H9 (cell line): ENCODE results near the gene CFAP100. TPM values are rescaled to one million over a fixed set of nuclear protein-coding genes. Genes with fewer than 3 reads are reported as not detected.

Source experiments
- DNase-seq: peaks from one replicate; pipeline ENCODE4 v3.0.0-alpha.2; 2017
- H2AFZ ChIP-seq: one replicate; pipeline ENCODE4 v1.6.1; 2013; ENCODE audit warnings: mild to moderate bottlenecking, low read length, control low read depth, moderate library complexity
- H2AK5ac ChIP-seq: 2 replicates; pipeline ENCODE4 v1.6.1; 2013; ENCODE audit warnings: low read length, control low read depth, mixed read lengths; ENCODE audit not compliant: insufficient read length
- H2BK120ac ChIP-seq: one replicate; pipeline ENCODE4 v1.6.1; 2013; ENCODE audit warnings: low read depth, mild to moderate bottlenecking, low read length, control low read depth, inconsistent platforms; ENCODE audit not compliant: poor library complexity, severe bottlenecking
- H2BK12ac ChIP-seq: 2 replicates; pipeline ENCODE4 v1.6.1; 2013; ENCODE audit warnings: low read length, control low read depth, mixed read lengths, low read depth; ENCODE audit not compliant: insufficient read length
- H2BK15ac ChIP-seq: 2 replicates; pipeline ENCODE4 v1.6.1; 2013; ENCODE audit warnings: low read depth, low read length, control low read depth
- H2BK20ac ChIP-seq: one replicate; pipeline ENCODE4 v1.6.1; 2013; ENCODE audit warnings: low read depth, mild to moderate bottlenecking, low read length, control low read depth, inconsistent platforms; ENCODE audit not compliant: poor library complexity, severe bottlenecking
- H2BK5ac ChIP-seq: 2 replicates; pipeline ENCODE4 v1.6.1; 2013; ENCODE audit warnings: low read length, control low read depth, mixed read lengths; ENCODE audit not compliant: insufficient read length
- H3K14ac ChIP-seq: 2 replicates; pipeline ENCODE4 v1.6.1; 2013; ENCODE audit warnings: low read length, control low read depth; ENCODE audit not compliant: insufficient read depth
- H3K18ac ChIP-seq: 2 replicates; pipeline ENCODE4 v1.6.1; 2013; ENCODE audit warnings: low read depth, mild to moderate bottlenecking, mixed read lengths, low read length, control low read depth; ENCODE audit not compliant: insufficient read length
- H3K23ac ChIP-seq: 2 replicates; pipeline ENCODE4 v1.6.1; 2013; ENCODE audit warnings: low read length, control low read depth, mixed read lengths, low read depth; ENCODE audit not compliant: insufficient read length
- H3K23me2 ChIP-seq: 2 replicates; pipeline ENCODE4 v1.6.1; 2013; ENCODE audit warnings: low read depth, mild to moderate bottlenecking, mixed read lengths, low read length, control low read depth; ENCODE audit not compliant: insufficient read length, poor library complexity, severe bottlenecking
- H3K27ac ChIP-seq: 2 replicates; pipeline ENCODE4 v1.5.1; 2013; ENCODE audit warnings: low read length, control low read depth, mixed read lengths, low read depth; ENCODE audit not compliant: insufficient read length
- H3K27me3 ChIP-seq: 2 replicates; pipeline ENCODE4 v1.6.1; 2013; ENCODE audit warnings: low read length, control low read depth, inconsistent platforms; ENCODE audit not compliant: insufficient read depth
- H3K4ac ChIP-seq: 2 replicates; pipeline ENCODE4 v1.6.1; 2013; ENCODE audit warnings: low read depth, mild to moderate bottlenecking, control low read depth, inconsistent platforms, low read length, moderate library complexity
- H3K4me1 ChIP-seq: 2 replicates; pipeline ENCODE4 v1.6.1; 2013; ENCODE audit warnings: low read length, control low read depth, inconsistent platforms; ENCODE audit not compliant: insufficient read depth
- H3K4me2 ChIP-seq: 2 replicates; pipeline ENCODE4 v1.6.1; 2013; ENCODE audit warnings: low read length, control low read depth, mixed read lengths; ENCODE audit not compliant: insufficient read length, insufficient read depth
- H3K56ac ChIP-seq: 2 replicates; pipeline ENCODE4 v1.6.1; 2013; ENCODE audit warnings: low read depth, mild to moderate bottlenecking, mixed read lengths, low read length, control low read depth; ENCODE audit not compliant: insufficient read length
- H3K79me1 ChIP-seq: 2 replicates; pipeline ENCODE4 v1.6.1; 2013; ENCODE audit warnings: low read depth, mild to moderate bottlenecking, moderate library complexity, low read length, control low read depth, inconsistent platforms; ENCODE audit not compliant: insufficient read depth, poor library complexity, severe bottlenecking
- H3K79me2 ChIP-seq: 2 replicates; pipeline ENCODE4 v1.6.1; 2013; ENCODE audit warnings: low read length, control low read depth, inconsistent platforms; ENCODE audit not compliant: insufficient read depth
- H3K9ac ChIP-seq: 2 replicates; pipeline ENCODE4 v1.6.1; 2013; ENCODE audit warnings: low read length, control low read depth, mixed read lengths; ENCODE audit not compliant: insufficient read length; ENCODE audit errors: extremely low read depth
- H3K9me3 ChIP-seq: one replicate; pipeline ENCODE4 v1.6.1; 2013; ENCODE audit warnings: low read depth, low read length, inconsistent platforms; ENCODE audit not compliant: control insufficient read depth
- H3T11ph ChIP-seq: one replicate; pipeline ENCODE4 v1.6.1; 2013; ENCODE audit warnings: mild to moderate bottlenecking, low read length, control low read depth, inconsistent platforms
- H4K20me1 ChIP-seq: one replicate; pipeline ENCODE4 v1.6.1; 2013; ENCODE audit not compliant: control insufficient read depth, insufficient read length, insufficient read depth
- H4K5ac ChIP-seq: 2 replicates; pipeline ENCODE4 v1.6.1; 2013; ENCODE audit warnings: low read depth, mild to moderate bottlenecking, mixed read lengths, low read length, control low read depth; ENCODE audit not compliant: insufficient read length
- H4K8ac ChIP-seq: replicated peaks from 2 replicates; pipeline ENCODE4 v1.6.1; 2013; ENCODE audit warnings: low read length, control low read depth, mixed read lengths, low read depth; ENCODE audit not compliant: insufficient read length
- H4K91ac ChIP-seq: 2 replicates; pipeline ENCODE4 v1.6.1; 2013; ENCODE audit warnings: low read depth, mild to moderate bottlenecking, moderate library complexity, mixed read lengths, low read length, control low read depth; ENCODE audit not compliant: insufficient read length
- H3K27ac Mint-ChIP-seq, 3 experiments: 2 replicates in 2 of 3; 3 replicates in 1 of 3; pipeline ENCODE4 v1.8.0; 2020 to 2021; ENCODE audit warnings: mixed read lengths in 3 of 3, mild to moderate bottlenecking in 1 of 3, moderate library complexity in 1 of 3
- H3K27me3 Mint-ChIP-seq: 2 replicates; pipeline ENCODE4 v1.8.0; 2021; ENCODE audit warnings: low read depth, mild to moderate bottlenecking, moderate library complexity, mixed read lengths
- H3K36me3 Mint-ChIP-seq, 3 experiments: 2 replicates in 2 of 3; 3 replicates in 1 of 3; pipeline ENCODE4 v1.8.0; 2020 to 2021; ENCODE audit warnings: low read depth in 3 of 3, mixed read lengths in 3 of 3; ENCODE audit not compliant: insufficient read depth in 1 of 3
- H3K4me1 Mint-ChIP-seq, 2 experiments: 2 replicates each; pipeline ENCODE4 v1.8.0; 2020; ENCODE audit warnings: mixed read lengths in 2 of 2
- H3K4me3 Mint-ChIP-seq, 2 experiments: 2 replicates in 1 of 2; 3 replicates in 1 of 2; pipeline ENCODE4 v1.8.0; 2020 to 2021; ENCODE audit warnings: mild to moderate bottlenecking in 2 of 2, mixed read lengths in 2 of 2, moderate library complexity in 1 of 2
- H3K9me3 Mint-ChIP-seq, 2 experiments: 2 replicates in 1 of 2; 3 replicates in 1 of 2; pipeline ENCODE4 v1.8.0; 2020; ENCODE audit warnings: mild to moderate bottlenecking in 2 of 2, mixed read lengths in 2 of 2, moderate library complexity in 1 of 2
- CTCF ChIP-seq: fragments of 200-600 bp; sonication (generic); conservative IDR thresholded peaks from 3 replicates; pipeline ENCODE4 v1.8.0; 2021; ENCODE audit warnings: antibody characterized with exemption, mild to moderate bottlenecking
- WGBS: extraction: QIAGEN DNeasy Blood & Tissue Kit; methylation state at CpG from one replicate; pipeline ENCODE4 v1.1.7; 2013; ENCODE audit warnings: missing lambda C conversion rate, low lambda C conversion rate, mixed read lengths; ENCODE audit not compliant: insufficient read length; ENCODE audit errors: extremely low coverage; 5-methylcytosine and 5-hydroxymethylcytosine counted together
- total RNA-seq: library from RNA; stranded (reverse); gene quantifications from 2 replicates; pipeline ENCODE4 v1.2.1, GENCODE V29; 2021

CFAP100 gene
- total RNA-seq, 1 experiment from 2014 or later: 0.44 TPM

DNA sequence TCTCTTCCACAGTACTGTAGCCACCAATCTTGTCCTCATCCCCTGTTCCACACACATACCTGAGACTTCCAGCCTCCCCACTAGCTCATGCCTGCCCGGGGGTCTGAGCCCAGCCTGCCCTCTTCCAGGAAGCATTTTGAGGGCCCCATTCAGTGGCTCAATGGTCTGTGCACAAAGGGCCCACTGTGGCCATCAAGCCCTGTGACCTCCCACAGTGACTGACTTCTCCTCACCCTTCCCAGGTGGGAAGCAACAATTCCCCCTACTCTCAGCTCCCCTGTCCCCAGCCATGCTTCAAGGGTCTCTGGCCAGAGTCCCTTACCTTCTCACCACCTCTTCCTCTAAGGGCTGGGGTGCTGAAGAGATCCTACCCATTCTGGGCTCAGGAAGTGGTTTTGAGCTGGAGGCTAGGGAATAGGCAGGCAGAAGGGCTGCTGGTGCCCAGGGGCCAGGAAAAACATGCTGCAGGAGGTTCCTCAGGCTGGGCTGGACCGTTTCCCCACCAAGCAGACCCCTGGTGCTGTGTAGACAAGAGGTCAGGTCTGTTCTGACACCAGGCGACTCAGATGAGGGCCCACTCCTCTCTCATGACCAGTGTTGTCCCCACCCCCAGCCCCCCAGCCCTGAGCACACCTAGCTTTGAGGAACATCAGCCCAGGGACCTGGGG lies 34.5 kb upstream of the CFAP100 start:
- H4K8ac ChIP-seq: no peak overlapping the region
- no peaks in the 10 kb centered on the region; the same call in 1 of the 2 replicates for H3K27me3 ChIP-seq
- H3K79me2 ChIP-seq: no peaks in the 10 kb centered on the region
- H2BK20ac ChIP-seq: no peak overlapping the region
- H3K56ac ChIP-seq: no peak overlapping the region
- no peaks in the 10 kb centered on the region for H4K20me1 ChIP-seq
- H2BK120ac ChIP-seq: no peak overlapping the region
- no peaks in the 10 kb centered on the region for H3K36me3 Mint-ChIP-seq
- no peaks in the 10 kb centered on the region for H3K79me1 ChIP-seq
- peaks cover 48 to 53% of the 10 kb centered on the region in 2 experiments for H3K4me1 Mint-ChIP-seq
- no peak overlapping the region for H3K9ac ChIP-seq
- H3K23me2 ChIP-seq: peaks cover 10% of the 10 kb centered on the region
- no peak overlapping the region for H3K4me2 ChIP-seq
- H3K9me3 Mint-ChIP-seq: no peaks in the 10 kb centered on the region
- H2AFZ ChIP-seq: no peak overlapping the region
- H2BK5ac ChIP-seq: no peak overlapping the region
- no peak overlapping the region for H3K27ac Mint-ChIP-seq
- no peak overlapping the region for H2BK12ac ChIP-seq
- WGBS: no CpG with 5 or more reads among the region's 3 CpGs
- H2AK5ac ChIP-seq: no peak overlapping the region
- H3K9me3 ChIP-seq: no peaks in the 10 kb centered on the region
- H3K4ac ChIP-seq: no peak overlapping the region
- H3K27me3 Mint-ChIP-seq: peaks cover 36% of the 10 kb centered on the region
- H3K4me3 Mint-ChIP-seq: no peak overlapping the region
- no peak for DNase-seq
- H3K27ac ChIP-seq: no peak overlapping the region
- no peak overlapping the region for H3T11ph ChIP-seq
- no peak overlapping the region for H3K14ac ChIP-seq
- peaks cover 4% of the 10 kb centered on the region; the same call in 1 of the 2 replicates for H3K4me1 ChIP-seq
- no peak overlapping the region for H3K18ac ChIP-seq
- no peak overlapping the region for H4K91ac ChIP-seq
- no peak overlapping the region for H4K5ac ChIP-seq
- H3K23ac ChIP-seq: no peak overlapping the region
- no peak overlapping the region for H2BK15ac ChIP-seq
- TF ChIP-seq CTCF: no peak
